ENCODE data around the gene CPNE6. TPM values are rescaled to one million over a fixed set of nuclear protein-coding genes. Genes with fewer than 3 reads are reported as not detected.

Gene CPNE6
- total and polyA plus RNA-seq, 8 donors: 0.07 TPM; not detected in 7

DNA sequence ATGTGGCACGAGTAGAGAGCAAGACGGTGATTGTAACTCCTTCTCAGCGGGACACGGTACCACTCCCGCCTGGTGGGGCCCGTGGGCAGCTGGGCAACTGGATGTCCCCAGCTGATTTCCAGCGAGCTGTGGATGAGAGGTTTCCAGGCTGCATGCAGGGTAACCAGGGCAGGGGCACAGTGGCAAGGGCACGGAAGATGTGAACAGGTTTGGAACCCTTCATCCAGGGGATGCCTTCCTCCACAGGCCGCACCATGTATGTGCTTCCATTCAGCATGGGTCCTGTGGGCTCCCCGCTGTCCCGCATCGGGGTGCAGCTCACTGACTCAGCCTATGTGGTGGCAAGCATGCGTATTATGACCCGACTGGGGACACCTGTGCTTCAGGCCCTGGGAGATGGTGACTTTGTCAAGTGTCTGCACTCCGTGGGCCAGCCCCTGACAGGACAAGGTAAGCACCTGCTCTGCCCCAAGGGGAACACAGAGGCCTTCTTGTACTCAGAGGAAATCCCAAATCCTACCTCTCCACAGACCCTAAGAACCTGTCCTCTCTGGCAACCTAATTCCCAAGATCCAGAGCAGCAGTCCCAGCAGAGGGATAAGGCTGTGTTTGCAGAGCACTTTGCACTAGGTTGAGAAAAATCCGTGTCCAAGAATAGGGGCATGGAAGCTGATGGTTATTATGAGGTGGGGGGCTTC, 27.0 kb downstream of the CPNE6 start:
- WGBS, 2 donors: 92% methylated on average over 16 of the region's 16 CpGs
- peak in 2 of 6 donors; percentile 36 to 58 for DNase-seq
- H3K36me3 ChIP-seq: no peaks in the 10 kb centered on the region
- no peaks in the 10 kb centered on the region for H3K9me3 ChIP-seq
- TF ChIP-seq, protein P1, sequence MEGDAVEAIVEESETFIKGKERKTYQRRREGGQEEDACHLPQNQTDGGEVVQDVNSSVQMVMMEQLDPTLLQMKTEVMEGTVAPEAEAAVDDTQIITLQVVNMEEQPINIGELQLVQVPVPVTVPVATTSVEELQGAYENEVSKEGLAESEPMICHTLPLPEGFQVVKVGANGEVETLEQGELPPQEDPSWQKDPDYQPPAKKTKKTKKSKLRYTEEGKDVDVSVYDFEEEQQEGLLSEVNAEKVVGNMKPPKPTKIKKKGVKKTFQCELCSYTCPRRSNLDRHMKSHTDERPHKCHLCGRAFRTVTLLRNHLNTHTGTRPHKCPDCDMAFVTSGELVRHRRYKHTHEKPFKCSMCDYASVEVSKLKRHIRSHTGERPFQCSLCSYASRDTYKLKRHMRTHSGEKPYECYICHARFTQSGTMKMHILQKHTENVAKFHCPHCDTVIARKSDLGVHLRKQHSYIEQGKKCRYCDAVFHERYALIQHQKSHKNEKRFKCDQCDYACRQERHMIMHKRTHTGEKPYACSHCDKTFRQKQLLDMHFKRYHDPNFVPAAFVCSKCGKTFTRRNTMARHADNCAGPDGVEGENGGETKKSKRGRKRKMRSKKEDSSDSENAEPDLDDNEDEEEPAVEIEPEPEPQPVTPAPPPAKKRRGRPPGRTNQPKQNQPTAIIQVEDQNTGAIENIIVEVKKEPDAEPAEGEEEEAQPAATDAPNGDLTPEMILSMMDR (IDR thresholded peaks at IDR 0.05): no peak
- intact Hi-C loops (cut with DNase I): no loop called here
- no peaks in the 10 kb centered on the region for H3K27me3 ChIP-seq
- no peak for ATAC-seq
- no peak overlapping the region for H3K4me3 ChIP-seq
- FAIRE-seq: no peak
- peak overlapping the region; percentile 36 to 58 (median 40) for H3K27ac ChIP-seq
- H3K4me1 ChIP-seq: peaks cover 9 to 14% (median 13%) of the 10 kb centered on the region in 3 donors

DNA sequence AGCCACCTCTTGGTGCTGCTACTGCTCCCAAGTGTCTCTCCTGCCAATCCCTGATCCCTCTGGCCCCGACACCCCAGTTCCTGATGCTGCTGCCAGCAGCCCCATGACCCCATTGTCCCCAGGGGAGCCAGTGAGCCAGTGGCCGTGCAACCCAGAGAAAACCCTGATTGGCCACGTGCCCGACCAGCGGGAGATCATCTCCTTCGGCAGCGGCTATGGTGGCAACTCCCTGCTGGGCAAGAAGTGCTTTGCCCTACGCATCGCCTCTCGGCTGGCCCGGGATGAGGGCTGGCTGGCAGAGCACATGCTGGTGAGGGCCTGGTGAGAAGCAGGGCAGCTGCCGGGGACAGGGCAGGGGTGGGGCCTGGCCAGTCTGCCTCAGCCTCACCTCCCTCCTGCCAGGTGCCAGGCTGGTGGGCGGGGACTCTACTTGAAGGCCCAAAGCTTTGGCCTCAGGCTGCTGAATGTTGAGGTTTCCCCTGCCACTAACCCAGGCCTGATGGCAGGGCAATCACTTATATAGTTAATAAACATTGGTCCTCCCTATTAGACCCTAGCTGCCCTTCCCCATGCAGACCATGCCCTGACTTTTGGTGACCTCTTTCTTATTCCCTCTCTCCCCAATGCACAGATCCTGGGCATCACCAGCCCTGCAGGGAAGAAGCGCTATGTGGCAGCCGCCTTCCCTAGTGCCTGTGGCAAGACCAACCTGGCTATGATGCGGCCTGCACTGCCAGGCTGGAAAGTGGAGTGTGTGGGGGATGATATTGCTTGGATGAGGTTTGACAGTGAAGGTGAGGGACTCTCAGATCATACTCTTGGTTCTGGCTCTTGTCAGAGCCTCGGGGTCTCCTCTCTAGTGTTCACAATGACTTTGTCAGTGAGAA, 27.8 kb downstream of the CPNE6 start:
- FAIRE-seq (no peak), ATAC-seq (peak; percentile 82 to 89 (median 86))

DNA sequence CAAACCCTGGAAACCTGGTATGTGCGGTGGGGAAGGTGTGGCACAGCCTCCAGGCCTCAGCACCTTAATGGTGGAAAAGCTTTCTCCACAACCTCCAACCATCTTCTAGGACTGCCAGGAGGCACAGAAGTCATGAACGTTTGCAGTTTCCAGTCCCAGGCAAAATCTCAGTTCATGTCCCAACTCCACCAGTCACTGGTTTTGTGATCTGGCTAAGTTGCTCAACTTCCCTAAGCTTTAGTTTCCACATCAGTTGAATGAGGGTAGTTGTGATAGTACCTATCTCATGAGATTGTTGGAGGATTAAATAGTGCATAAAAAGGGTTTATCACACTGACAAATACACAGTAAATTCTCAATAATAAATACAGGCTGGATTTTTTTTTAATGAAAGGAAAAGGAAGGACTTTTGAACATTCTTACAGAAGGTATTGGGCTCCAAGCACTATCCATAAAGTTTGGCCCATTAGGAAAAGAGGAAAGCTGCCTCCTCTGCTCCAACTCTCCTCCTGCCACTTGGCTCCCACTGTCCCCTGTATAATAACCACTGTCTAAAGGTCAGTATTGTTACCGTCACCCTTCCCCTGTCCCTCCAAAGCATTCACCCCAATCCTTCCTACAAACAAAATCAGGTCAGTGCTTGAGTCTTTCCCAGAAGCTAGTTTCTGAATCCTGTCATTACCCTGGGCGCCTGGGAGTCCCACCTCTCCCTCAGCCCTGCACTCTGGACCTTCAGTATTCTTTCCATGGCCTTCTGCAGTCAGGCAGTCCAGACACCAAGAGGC, 29.0 kb downstream of the CPNE6 start:
- TF ChIP-seq, protein P1 (IDR thresholded peaks at IDR 0.05): no peak
- 77 to 81% methylated on average over 4 of the region's 4 CpGs for WGBS, 2 donors
- DNase-seq (no peak), ATAC-seq (no peak), FAIRE-seq (no peak)
- Histone ChIP-seq H3K27ac (no peak overlapping the region), H3K36me3 (no peaks in the 10 kb centered on the region), H3K4me1 (peaks cover 9 to 11% (median 11%) of the 10 kb centered on the region in 3 donors), H3K4me3 (no peak overlapping the region), H3K9me3 (no peaks in the 10 kb centered on the region), H3K27me3 (no peaks in the 10 kb centered on the region)
- intact Hi-C loops (cut with DNase I): no loop called here

More for the DNA sequence above, 27.8 kb downstream of the CPNE6 start:
- Histone ChIP-seq H3K9me3 (no peaks in the 10 kb centered on the region), H3K4me3 (no peak overlapping the region), H3K36me3 (no peaks in the 10 kb centered on the region), H3K27ac (peak overlapping the region; percentile 36 to 58 (median 40)), H3K4me1 (peaks cover 9 to 14% (median 11%) of the 10 kb centered on the region in 3 donors), H3K27me3 (no peaks in the 10 kb centered on the region)
- 40 to 48% methylated on average over 17 of the region's 17 CpGs for WGBS, 2 donors
- intact Hi-C loops (cut with DNase I): no loop called here
- peak; percentile 84 to 98 (median 95) for DNase-seq
- TF ChIP-seq, protein P1 (IDR thresholded peaks at IDR 0.05): no peak

DNA sequence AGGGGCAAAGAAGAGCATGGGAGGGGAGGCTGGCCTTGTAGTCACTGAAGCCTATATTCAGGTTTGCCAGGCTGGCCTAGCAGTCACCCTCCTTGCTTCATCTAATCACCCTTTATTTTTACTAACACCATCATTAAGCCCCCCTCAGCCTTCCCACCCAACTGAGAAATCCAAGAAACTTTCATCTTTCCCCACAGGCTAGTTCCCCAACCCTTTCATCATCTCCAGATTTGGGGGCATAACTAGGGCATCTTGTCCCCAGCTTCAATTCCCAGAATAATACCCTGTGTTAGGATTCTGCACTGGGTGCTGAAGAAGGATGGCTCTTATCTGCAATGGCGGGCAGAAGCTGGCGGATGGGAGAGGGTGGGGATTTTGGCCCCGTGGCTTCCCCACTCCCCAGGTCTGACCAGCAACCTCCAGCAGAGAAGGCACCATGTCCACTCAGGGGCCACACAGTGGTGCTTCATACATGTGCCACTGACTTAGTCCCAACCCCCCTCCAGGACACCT, 29.7 kb downstream of the CPNE6 start:
- DNase-seq: no peak
- FAIRE-seq: no peak
- Histone ChIP-seq H3K27ac (no peak overlapping the region), H3K9me3 (no peaks in the 10 kb centered on the region), H3K4me3 (no peak overlapping the region), H3K27me3 (no peaks in the 10 kb centered on the region), H3K4me1 (peaks cover 4 to 11% (median 6%) of the 10 kb centered on the region in 3 donors), H3K36me3 (no peaks in the 10 kb centered on the region)
- no peak for ATAC-seq
- TF ChIP-seq, protein P1 (IDR thresholded peaks at IDR 0.05): no peak
- intact Hi-C loops (cut with DNase I): no loop called here
- WGBS, 2 donors: 82 to 87% methylated on average over 3 of the region's 3 CpGs

Data from pancreas (tissue), 10 donors.